SU-DHL-6 (cell line): ENCODE measurements around the gene ERP27.

Experiments used
- H2AFZ ChIP-seq: fragments of 200-600 bp; sonication (generic); 2 replicates; pipeline ENCODE4 v1.6.1; 2014; ENCODE audit warnings: low read depth, mild to moderate bottlenecking, moderate library complexity, mixed read lengths, antibody characterized with exemption, low read length; ENCODE audit not compliant: severe bottlenecking
- H3F3A ChIP-seq: fragments of 200-600 bp; shearing (Covaris generic); 2 replicates; pipeline ENCODE4 v1.6.0; 2016; ENCODE audit warnings: antibody characterized with exemption, mild to moderate bottlenecking; ENCODE audit not compliant: insufficient read depth
- H3K27ac ChIP-seq: fragments of 200-600 bp; sonication (generic); 2 replicates; pipeline ENCODE4 v1.5.1; 2016; ENCODE audit warnings: low read depth, mild to moderate bottlenecking, low read length, moderate library complexity, mixed read lengths
- H3K27me3 ChIP-seq: fragments of 200-600 bp; sonication (generic), shearing (Covaris generic); 2 replicates; pipeline ENCODE4 v1.6.0; 2014; ENCODE audit warnings: mild to moderate bottlenecking, low read length
- H3K36me3 ChIP-seq: fragments of 200-600 bp; sonication (generic); 2 replicates; pipeline ENCODE4 v1.6.1; 2014; ENCODE audit warnings: mild to moderate bottlenecking, low read length, mixed read lengths
- H3K4me2 ChIP-seq: fragments of 300-600, 200-600 bp; shearing (Covaris generic), sonication (generic); 2 replicates; pipeline ENCODE4 v1.6.0; 2014; ENCODE audit warnings: low read length, low read depth, mild to moderate bottlenecking; ENCODE audit not compliant: poor library complexity, severe bottlenecking
- H3K4me3 ChIP-seq: fragments of 200-600 bp; sonication (generic); 2 replicates; pipeline ENCODE4 v1.5.1; 2014; ENCODE audit warnings: antibody characterized with exemption, low read length, mild to moderate bottlenecking, mixed read lengths; ENCODE audit not compliant: insufficient read depth, poor library complexity, severe bottlenecking
- H3K79me2 ChIP-seq: fragments of 200-600 bp; sonication (generic); 2 replicates; pipeline ENCODE4 v1.6.1; 2014; ENCODE audit warnings: mild to moderate bottlenecking, low read length, moderate library complexity; ENCODE audit not compliant: insufficient read depth
- H3K9ac ChIP-seq: fragments of 200-600 bp; sonication (generic); 2 replicates; pipeline ENCODE4 v1.7.0; 2014; ENCODE audit warnings: mild to moderate bottlenecking, low read length
- H3K9me2 ChIP-seq: fragments of 200-600 bp; sonication (generic); replicated peaks from 2 replicates; pipeline ENCODE4 v1.6.1; 2014; ENCODE audit warnings: low read length; ENCODE audit not compliant: insufficient read depth
- H3K9me3 ChIP-seq: fragments of 200-600 bp; sonication (generic); 2 replicates; pipeline ENCODE4 v1.6.1; 2014; ENCODE audit warnings: low read length, mixed read lengths; ENCODE audit not compliant: insufficient read depth
- H4K20me1 ChIP-seq: fragments of 200-600 bp; sonication (generic); 2 replicates; pipeline ENCODE4 v1.6.1; 2014; ENCODE audit warnings: low read depth, mild to moderate bottlenecking, antibody characterized with exemption, low read length, moderate library complexity, mixed read lengths
- EZH2phosphoT487 ChIP-seq: fragments of 200-600 bp; sonication (generic), shearing (Covaris generic); conservative IDR thresholded peaks from 2 replicates; pipeline ENCODE4 v1.6.1; 2018; ENCODE audit warnings: mild to moderate bottlenecking, antibody characterized with exemption, low read length, moderate library complexity, mixed read lengths
- TF ChIP-seq, protein P1 (sequence below): fragments of 200-600 bp; sonication (generic); IDR thresholded peaks from one replicate; pipeline ENCODE4 v1.5.1; 2017; ENCODE audit warnings: antibody characterized with exemption, mild to moderate bottlenecking, low read length, moderate library complexity; ENCODE audit not compliant: insufficient read depth, poor library complexity, severe bottlenecking

ERP27 gene

GRCh38 chr12:14903386-14904098 is 34.8 kb downstream of the ERP27 start:
- TF ChIP-seq, protein P1, sequence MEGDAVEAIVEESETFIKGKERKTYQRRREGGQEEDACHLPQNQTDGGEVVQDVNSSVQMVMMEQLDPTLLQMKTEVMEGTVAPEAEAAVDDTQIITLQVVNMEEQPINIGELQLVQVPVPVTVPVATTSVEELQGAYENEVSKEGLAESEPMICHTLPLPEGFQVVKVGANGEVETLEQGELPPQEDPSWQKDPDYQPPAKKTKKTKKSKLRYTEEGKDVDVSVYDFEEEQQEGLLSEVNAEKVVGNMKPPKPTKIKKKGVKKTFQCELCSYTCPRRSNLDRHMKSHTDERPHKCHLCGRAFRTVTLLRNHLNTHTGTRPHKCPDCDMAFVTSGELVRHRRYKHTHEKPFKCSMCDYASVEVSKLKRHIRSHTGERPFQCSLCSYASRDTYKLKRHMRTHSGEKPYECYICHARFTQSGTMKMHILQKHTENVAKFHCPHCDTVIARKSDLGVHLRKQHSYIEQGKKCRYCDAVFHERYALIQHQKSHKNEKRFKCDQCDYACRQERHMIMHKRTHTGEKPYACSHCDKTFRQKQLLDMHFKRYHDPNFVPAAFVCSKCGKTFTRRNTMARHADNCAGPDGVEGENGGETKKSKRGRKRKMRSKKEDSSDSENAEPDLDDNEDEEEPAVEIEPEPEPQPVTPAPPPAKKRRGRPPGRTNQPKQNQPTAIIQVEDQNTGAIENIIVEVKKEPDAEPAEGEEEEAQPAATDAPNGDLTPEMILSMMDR, result no peak
- TF ChIP-seq EZH2phosphoT487, result no peak
- Histone ChIP-seq H3K27ac (no peak overlapping the region), H3K27me3 (no peaks in the 10 kb centered on the region), H2AFZ (no peak overlapping the region), H3K9me3 (no peaks in the 10 kb centered on the region), H3K4me3 (no peak overlapping the region), H3F3A (no peaks in the 10 kb centered on the region), H4K20me1 (no peaks in the 10 kb centered on the region), H3K9ac (no peak overlapping the region), H3K79me2 (no peaks in the 10 kb centered on the region), H3K36me3 (no peaks in the 10 kb centered on the region), H3K4me2 (no peak overlapping the region), H3K9me2 (no peaks in the 10 kb centered on the region)

- H3K4me2 ChIP-seq, result no peak overlapping the region
- H3K36me3 ChIP-seq, result no peaks in the 10 kb centered on the region
- no peaks in the 10 kb centered on the region for H3K27me3 ChIP-seq
- TF ChIP-seq, protein P1, result no peak
- no peak for TF ChIP-seq EZH2phosphoT487
- H3F3A ChIP-seq, result no peaks in the 10 kb centered on the region
- no peak overlapping the region for H3K27ac ChIP-seq
- no peaks in the 10 kb centered on the region; the same call in 1 of the 2 replicates for H4K20me1 ChIP-seq
- H3K79me2 ChIP-seq, result no peaks in the 10 kb centered on the region
- no peak overlapping the region for H3K4me3 ChIP-seq
- no peak overlapping the region for H3K9ac ChIP-seq
- H2AFZ ChIP-seq, result no peak overlapping the region
- H3K9me2 ChIP-seq, result no peaks in the 10 kb centered on the region
- no peaks in the 10 kb centered on the region for H3K9me3 ChIP-seq
These were observed 35.9 kb downstream of the ERP27 start for GRCh38 chr12:14902465-14902864.

DNA sequence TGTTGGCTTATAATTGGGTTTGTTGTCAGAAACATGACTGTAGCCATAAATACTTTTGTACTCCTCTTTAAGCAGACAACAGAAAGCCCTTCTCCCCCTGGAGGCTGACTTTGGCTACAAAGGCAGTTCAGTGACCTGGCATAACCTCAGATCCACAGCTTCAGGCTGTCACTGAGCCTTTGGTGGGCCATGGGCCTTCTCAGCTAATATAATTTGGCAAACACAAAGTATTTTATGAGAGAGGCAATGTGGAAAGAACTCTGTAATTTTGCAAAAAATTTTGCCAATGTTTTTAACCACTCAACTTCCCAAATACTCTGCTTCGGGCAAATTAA is 37.1 kb downstream of the ERP27 start:
- Histone ChIP-seq H3K9me2 (no peaks in the 10 kb centered on the region), H3K79me2 (no peaks in the 10 kb centered on the region), H3K27ac (no peak overlapping the region), H3F3A (no peaks in the 10 kb centered on the region), H3K9ac (no peak overlapping the region), H2AFZ (no peak overlapping the region), H4K20me1 (no peaks in the 10 kb centered on the region; the same call in 1 of the 2 replicates), H3K27me3 (no peaks in the 10 kb centered on the region), H3K36me3 (no peaks in the 10 kb centered on the region), H3K4me2 (no peak overlapping the region), H3K4me3 (no peak overlapping the region), H3K9me3 (no peaks in the 10 kb centered on the region)
- TF ChIP-seq EZH2phosphoT487, result no peak
- TF ChIP-seq, protein P1, result no peak
